ENCODE measurements around the gene CCDC24.
A peak's percentile ranks its signal among the peaks of the same experiment; 100 is the strongest.

Gene CCDC24

GRCh38 chr1:43998000-43998378 is 6.6 kb downstream of the CCDC24 start:
- Histone ChIP-seq H3K27ac (no peak overlapping the region), H3K27me3 (replicated peaks) (no peaks in the 10 kb centered on the region), H3K4me3 (ENCODE audit: low read depth, low read length) (no peak overlapping the region), H3K36me3 (replicated peaks) (no peaks in the 10 kb centered on the region)
- DNase-seq: no peak
- no peak for TF ChIP-seq CTCF (IDR thresholded peaks at IDR 0.05; ENCODE audit: low read depth, low read length, missing control alignments)
- in situ Hi-C loops (cut with HindIII; ENCODE audit: low pct_ligation_motif_present, low sequenced_read_pairs): no loop called here

DNA sequence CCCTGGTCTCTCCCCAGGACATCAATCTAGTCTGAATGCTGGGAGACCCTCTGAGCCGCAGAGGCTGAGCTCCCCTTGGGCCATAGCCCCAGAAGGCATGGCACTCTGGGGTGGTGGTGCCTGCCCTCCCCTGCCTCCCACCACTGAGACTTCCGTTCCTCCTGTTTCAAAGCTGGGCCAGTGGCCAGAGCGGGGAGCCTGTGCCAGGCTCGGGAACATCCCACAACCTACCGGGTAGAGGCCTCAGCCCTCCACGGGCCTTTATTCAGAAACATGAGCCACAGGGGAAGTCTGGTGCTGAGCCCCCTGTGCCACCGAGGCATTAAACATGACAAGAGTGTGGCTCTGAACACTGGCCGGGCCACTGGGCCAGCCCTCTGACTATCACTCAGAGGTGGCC is 8.1 kb downstream of the CCDC24 start:
- H3K27me3 ChIP-seq (replicated peaks): no peaks in the 10 kb centered on the region
- in situ Hi-C loops (cut with HindIII; ENCODE audit: low pct_ligation_motif_present, low sequenced_read_pairs): no loop called here
- DNase-seq: no peak
- TF ChIP-seq CTCF (IDR thresholded peaks at IDR 0.05; ENCODE audit: low read depth, low read length, missing control alignments): no peak
- H3K4me3 ChIP-seq (ENCODE audit: low read depth, low read length): no peak overlapping the region
- no peak overlapping the region for H3K27ac ChIP-seq
- no peaks in the 10 kb centered on the region for H3K36me3 ChIP-seq (replicated peaks)

DNA sequence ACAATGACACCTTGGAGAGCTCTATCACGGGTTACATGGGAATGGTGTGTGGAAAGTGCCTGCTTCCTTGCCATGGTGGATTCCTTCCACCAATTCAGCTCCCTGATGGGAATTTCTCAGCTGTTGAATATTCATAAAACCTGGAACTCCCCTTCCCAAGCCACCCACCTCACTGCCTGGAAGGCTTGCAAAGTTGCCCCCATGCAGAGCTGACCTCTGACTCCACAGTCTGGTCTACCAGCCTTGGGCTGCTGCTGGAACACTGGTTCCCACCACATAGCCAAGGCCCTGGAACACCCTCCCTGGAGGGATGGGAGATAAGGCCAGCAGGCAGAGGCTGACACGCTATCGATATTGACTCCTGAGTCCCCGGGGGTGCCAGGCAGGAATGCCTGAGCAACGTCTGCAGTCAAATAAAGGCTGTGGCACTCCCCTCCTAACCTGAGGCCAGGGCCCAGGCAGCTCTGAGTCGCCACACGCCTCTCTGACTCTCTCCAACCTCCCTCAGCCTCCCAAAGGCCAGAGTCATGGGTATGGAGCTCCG is 8.8 kb downstream of the CCDC24 start:
- H3K4me3 ChIP-seq (ENCODE audit: low read depth, low read length): no peak overlapping the region
- no peak for DNase-seq
- no peak overlapping the region for H3K27ac ChIP-seq
- H3K27me3 ChIP-seq (replicated peaks): no peaks in the 10 kb centered on the region
- no peak for TF ChIP-seq CTCF (IDR thresholded peaks at IDR 0.05; ENCODE audit: low read depth, low read length, missing control alignments)
- in situ Hi-C loops (cut with HindIII; ENCODE audit: low pct_ligation_motif_present, low sequenced_read_pairs): no loop called here
- no peaks in the 10 kb centered on the region for H3K36me3 ChIP-seq (replicated peaks)

DNA sequence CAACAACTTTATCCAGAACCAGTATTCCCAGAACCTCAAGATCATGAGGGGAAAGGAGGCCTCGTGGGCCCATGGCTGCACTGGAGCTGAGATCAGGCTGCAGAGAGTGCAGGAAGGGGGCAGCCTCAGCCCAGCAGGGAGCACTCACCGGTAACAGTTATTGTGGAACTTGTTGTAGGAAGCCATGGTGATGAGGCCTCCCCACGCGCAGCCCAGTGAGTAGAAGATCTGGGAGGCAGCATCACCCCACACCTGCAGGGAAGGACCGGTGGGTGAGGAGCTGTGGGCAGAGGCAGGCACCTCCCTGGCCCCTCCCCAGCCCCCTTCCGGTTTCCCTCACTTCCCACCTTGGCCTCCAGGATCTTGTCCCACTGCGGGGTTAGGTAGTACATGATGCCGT is 10.8 kb downstream of the CCDC24 start:
- Histone ChIP-seq H3K27ac (no peak overlapping the region), H3K36me3 (replicated peaks) (no peaks in the 10 kb centered on the region), H3K27me3 (replicated peaks) (no peaks in the 10 kb centered on the region), H3K4me3 (ENCODE audit: low read depth, low read length) (no peak overlapping the region)
- in situ Hi-C loops (cut with HindIII; ENCODE audit: low pct_ligation_motif_present, low sequenced_read_pairs): no loop called here
- no peak for DNase-seq
- TF ChIP-seq CTCF (IDR thresholded peaks at IDR 0.05; ENCODE audit: low read depth, low read length, missing control alignments): no peak

- Histone ChIP-seq H3K27me3 (replicated peaks) (no peaks in the 10 kb centered on the region), H3K27ac (no peak overlapping the region), H3K36me3 (replicated peaks) (no peaks in the 10 kb centered on the region), H3K4me3 (ENCODE audit: low read depth, low read length) (no peak overlapping the region)
- in situ Hi-C loops (cut with HindIII; ENCODE audit: low pct_ligation_motif_present, low sequenced_read_pairs): no loop called here
- no peak for DNase-seq
- TF ChIP-seq CTCF (IDR thresholded peaks at IDR 0.05; ENCODE audit: low read depth, low read length, missing control alignments): peak; percentile 57
These were observed 11.3 kb downstream of the CCDC24 start for GRCh38 chr1:44002606-44003157.

DNA sequence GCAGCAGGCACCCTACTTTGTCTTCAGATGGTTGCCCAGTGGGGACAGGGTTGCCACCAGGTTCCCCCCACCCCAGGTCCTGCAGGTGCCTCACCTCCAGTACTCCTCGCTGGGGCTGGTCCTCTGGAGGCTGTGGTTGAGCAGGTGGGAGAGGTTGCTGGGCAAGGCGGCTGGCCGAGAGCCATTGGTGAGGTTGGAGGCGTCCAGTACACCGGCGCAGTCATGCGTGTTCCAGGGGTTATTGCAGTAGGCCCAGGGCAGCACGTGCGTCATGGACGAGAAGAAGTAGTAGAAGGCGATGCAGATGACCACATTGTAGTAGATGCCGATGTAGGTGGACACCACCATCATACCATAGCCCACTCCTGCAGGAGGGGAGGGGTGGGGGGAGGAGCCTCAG is 16.9 kb downstream of the CCDC24 start:
- no peak for TF ChIP-seq CTCF (IDR thresholded peaks at IDR 0.05; ENCODE audit: low read depth, low read length, missing control alignments)
- no peak for DNase-seq
- Histone ChIP-seq H3K4me3 (ENCODE audit: low read depth, low read length) (no peak overlapping the region), H3K36me3 (replicated peaks) (no peaks in the 10 kb centered on the region), H3K27me3 (replicated peaks) (no peaks in the 10 kb centered on the region), H3K27ac (no peak overlapping the region)
- in situ Hi-C loops (cut with HindIII; ENCODE audit: low pct_ligation_motif_present, low sequenced_read_pairs): no loop called here
